AG04449 (cell line): Measurements from ENCODE around the gene DPP3.

Experiments used
- CTCF ChIA-PET: fragments of 350-600 bp; formaldehyde crosslinking; extraction: SDS; loops from one replicate; lab custom pipeline; 2021; ENCODE audit warnings: antibody characterized with exemption; lab: Yijun Ruan, JAX
- POLR2A ChIA-PET: fragments of 400-600, 350-600 bp; formaldehyde crosslinking; extraction: SDS; loops from one replicate; lab custom pipeline; 2020; ENCODE audit warnings: antibody characterized with exemption, inconsistent platforms; lab: Yijun Ruan, JAX
- DNase-seq: peaks from one replicate; pipeline ENCODE4 v3.0.0-alpha.2; 2010; ENCODE audit warnings: low read depth, low spot score
- H3K4me3 ChIP-seq: 2 replicates; pipeline ENCODE4 v1.5.1; 2011; ENCODE audit warnings: low read depth, mild to moderate bottlenecking, control low read depth, low read length
- TF ChIP-seq, protein P1 (sequence below): IDR thresholded peaks from one replicate; pipeline ENCODE4 v1.5.1; 2011; ENCODE audit warnings: mild to moderate bottlenecking, moderate library complexity, low read length, control low read depth, inconsistent platforms; ENCODE audit not compliant: insufficient read depth; ENCODE audit errors: missing control alignments

Gene DPP3

DNA sequence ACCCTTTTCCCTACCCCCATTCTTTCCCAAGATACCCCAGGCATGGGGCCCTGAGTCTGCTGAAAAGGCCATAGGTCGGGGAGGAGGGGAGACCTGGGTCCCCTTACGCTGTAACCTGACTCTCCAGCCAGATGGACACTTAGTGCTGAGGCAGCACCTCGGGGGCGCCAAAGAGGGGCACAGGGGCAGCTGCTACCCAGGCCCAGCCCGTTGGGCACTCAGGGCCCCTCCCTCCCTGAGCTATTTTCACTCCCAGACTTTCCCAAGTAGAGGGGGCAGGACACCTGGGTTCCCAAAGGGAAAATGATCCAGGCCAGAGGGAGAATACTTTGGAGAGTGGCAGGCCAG is 67.4 kb downstream of the DPP3 start:
- TF ChIP-seq, protein P1, sequence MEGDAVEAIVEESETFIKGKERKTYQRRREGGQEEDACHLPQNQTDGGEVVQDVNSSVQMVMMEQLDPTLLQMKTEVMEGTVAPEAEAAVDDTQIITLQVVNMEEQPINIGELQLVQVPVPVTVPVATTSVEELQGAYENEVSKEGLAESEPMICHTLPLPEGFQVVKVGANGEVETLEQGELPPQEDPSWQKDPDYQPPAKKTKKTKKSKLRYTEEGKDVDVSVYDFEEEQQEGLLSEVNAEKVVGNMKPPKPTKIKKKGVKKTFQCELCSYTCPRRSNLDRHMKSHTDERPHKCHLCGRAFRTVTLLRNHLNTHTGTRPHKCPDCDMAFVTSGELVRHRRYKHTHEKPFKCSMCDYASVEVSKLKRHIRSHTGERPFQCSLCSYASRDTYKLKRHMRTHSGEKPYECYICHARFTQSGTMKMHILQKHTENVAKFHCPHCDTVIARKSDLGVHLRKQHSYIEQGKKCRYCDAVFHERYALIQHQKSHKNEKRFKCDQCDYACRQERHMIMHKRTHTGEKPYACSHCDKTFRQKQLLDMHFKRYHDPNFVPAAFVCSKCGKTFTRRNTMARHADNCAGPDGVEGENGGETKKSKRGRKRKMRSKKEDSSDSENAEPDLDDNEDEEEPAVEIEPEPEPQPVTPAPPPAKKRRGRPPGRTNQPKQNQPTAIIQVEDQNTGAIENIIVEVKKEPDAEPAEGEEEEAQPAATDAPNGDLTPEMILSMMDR = no peak
- no peak overlapping the region for H3K4me3 ChIP-seq
- no peak for DNase-seq
- CTCF ChIA-PET = no interaction called here
- POLR2A ChIA-PET = no interaction called here

DNA sequence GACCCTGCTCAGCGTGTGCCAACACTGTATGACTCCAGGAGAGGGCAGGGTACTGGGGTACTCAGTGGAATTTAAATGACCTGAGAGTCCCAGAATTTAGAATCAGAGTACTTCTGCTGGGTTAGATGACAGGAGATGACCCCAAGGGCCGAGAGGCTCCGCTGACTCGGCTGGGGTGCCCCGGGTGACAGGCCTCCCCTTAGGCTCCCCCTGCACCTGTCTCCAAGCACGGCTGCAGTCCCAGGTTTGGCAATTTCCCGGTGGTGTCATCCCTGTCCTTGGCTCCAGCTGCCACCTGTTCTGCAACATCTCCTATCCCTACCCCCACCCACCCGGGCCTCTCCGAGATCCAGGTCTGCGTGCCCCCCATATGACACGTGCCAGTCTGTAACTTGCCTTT is 67.8 kb downstream of the DPP3 start:
- TF ChIP-seq, protein P1 = no peak
- no peak overlapping the region for H3K4me3 ChIP-seq
- POLR2A ChIA-PET = no interaction called here
- no peak for DNase-seq
- CTCF ChIA-PET = interaction anchor here (1.2 kb wide), 1 partner anchor 19 kb away, joined by 3 read pairs; no protein-coding TSS in a partner anchor

DNA sequence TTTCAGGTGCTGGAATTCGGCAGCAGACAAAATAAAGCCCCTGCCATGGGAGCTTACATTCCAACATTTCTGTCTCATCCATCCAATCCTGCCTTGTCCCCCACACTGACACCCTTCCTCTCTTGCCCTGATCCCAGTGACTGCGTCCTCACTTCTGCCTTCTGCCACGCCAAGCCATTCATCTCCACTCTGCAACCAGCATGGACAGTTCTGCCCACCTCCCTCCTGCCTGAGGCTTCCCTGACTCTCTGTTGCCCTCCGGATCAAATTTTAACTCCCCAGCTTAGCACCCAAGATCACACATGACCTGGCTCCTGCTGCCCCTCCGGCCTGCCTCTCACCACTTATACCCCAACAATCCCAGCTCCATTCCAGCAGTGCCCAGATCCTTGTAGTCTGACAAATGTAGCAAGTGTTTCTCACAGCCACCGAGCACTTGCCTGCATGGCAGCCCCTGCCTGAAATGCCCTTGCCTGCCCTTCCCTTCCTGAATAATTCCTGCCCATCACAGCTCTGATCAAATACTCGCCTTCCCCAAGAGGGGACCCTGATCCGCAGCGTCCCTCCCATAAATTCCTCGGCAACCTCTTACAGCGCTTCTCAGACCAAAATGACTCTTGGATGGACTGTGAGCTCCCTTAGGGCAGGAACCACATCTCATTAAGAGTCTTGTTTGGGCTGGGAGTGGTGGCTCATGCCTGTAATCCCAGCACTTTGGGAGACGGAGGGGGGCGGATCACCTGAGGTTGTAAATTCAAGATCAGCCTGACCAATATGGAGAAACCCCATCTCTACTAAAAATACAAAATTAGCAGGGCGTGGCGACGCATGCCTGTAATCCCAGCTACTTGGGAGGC is 68.8 kb downstream of the DPP3 start:
- CTCF ChIA-PET = interaction anchor here (1.2 kb wide), 2 partner anchors 18 to 30 kb away, joined by 3 read pairs; no protein-coding TSS in a partner anchor
- no peak overlapping the region for H3K4me3 ChIP-seq
- no peak for DNase-seq
- TF ChIP-seq, protein P1 = no peak
- POLR2A ChIA-PET = interaction anchor here (0.7 kb wide), 1 partner anchor 63 kb away, joined by 3 read pairs; no protein-coding TSS in a partner anchor

DNA sequence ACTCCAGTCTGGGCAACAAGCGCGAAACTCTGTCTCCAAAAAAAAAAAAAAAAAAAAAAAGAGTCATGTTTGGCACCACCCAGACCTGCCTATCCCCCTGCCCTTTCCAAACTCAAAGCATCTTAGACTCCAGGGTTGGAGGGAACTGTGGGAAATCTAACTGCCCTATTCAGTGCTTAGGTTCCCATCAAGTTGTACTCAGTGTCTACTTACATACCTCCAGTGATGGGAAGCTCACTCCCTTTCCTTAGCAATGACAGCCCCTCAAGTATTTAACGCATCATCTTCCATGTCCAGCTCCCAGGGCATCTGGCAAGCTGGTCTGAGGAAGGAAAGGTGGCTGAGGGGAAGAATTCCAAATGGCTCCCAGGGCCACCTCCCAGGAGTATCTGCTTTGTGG is 69.5 kb downstream of the DPP3 start:
- ChIA-PET POLR2A (interaction anchor here (0.7 kb wide), 1 partner anchor 64 kb away, joined by 3 read pairs; no protein-coding TSS in a partner anchor), CTCF (interaction anchor here (1.2 kb wide), 1 partner anchor 30 kb away, joined by 3 read pairs; no protein-coding TSS in a partner anchor)
- TF ChIP-seq, protein P1 = no peak
- H3K4me3 ChIP-seq = no peak overlapping the region
- no peak for DNase-seq

DNA sequence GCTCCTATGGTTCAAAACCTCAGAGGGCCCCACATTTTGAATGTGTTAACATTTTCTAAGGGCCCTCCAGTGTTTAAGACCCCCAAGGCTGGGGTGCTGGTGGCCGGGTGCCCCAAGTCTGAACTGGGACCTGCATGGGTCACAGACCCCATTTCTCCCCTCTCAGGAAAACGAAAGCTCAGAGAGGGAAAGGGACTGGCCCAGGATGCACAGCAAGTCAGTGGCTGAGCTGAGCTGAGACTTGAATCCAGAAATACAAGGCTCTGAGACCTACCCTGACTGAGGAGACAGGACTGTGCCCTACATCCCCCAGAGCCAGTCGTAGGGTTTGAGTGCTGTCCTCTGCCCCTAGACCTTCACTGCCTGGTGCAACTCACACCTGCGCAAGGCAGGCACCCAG is 70.7 kb downstream of the DPP3 start:
- TF ChIP-seq, protein P1 = no peak
- no peak for DNase-seq
- POLR2A ChIA-PET = no interaction called here
- H3K4me3 ChIP-seq = no peak overlapping the region
- CTCF ChIA-PET = no interaction called here

DNA sequence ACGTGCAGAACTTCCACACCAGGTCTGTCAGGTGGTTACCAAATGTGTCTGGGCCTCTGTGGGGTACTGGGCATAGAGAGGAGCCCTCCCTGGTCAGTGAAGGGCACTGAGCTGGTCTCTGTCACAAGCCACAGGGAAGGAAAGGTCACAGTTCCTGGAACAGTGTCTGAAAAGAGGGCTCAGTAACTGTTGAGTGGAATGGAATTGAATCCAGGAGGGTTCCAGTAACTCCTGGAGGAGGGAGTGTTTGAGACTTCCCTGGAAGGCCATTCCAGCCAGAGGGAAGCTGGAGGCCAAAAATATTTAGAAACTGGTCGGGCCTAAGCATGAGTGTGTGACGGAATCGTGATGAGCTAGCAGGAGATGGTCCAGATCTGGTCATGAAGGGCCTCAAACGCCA is 74.4 kb downstream of the DPP3 start:
- DNase-seq = no peak
- POLR2A ChIA-PET = no interaction called here
- no peak overlapping the region for H3K4me3 ChIP-seq
- TF ChIP-seq, protein P1 = no peak
- CTCF ChIA-PET = interaction anchor here (1.2 kb wide), 1 partner anchor 14 kb away, joined by 3 read pairs; no protein-coding TSS in a partner anchor
